ENCODE results near the gene ZFP42. TPM values are rescaled to one million over a fixed set of nuclear protein-coding genes. Genes with fewer than 3 reads are reported as not detected.
"Not testable (repeated sequence)": the region's sequence is repeated elsewhere in the genome, so short reads cannot be mapped to it uniquely, and the experiment has no call there.

ZFP42 gene
- total RNA-seq = not detected

- H3K27ac Mint-ChIP-seq = no peak within 1 kb of the TSS
- no peak within 1 kb of the TSS for H3K4me3 Mint-ChIP-seq
- CTCF ChIA-PET = no interaction called here
- peaks cover 2% of the 10 kb centered on the region for H3K36me3 Mint-ChIP-seq
- ATAC-seq = no peak
- peaks cover 2% of the 10 kb centered on the region for H3K27me3 Mint-ChIP-seq
- no peak for DNase-seq
- peaks cover 19% of the 10 kb centered on the region for H3K9me3 Mint-ChIP-seq (ENCODE audit: low read depth)
- H3K4me1 Mint-ChIP-seq = no peaks in the 10 kb centered on the region
These were observed at the start of gene ZFP42 for GRCh38 chr4:187995322-187996207. Gene ZFP42 (plus strand): TSS chr4:187995771. CDS start chr4:188002808, 7,037 bp downstream.

GRCh38 chr4:187961171-187961570 is 34.4 kb upstream of the ZFP42 start:
- Mint-ChIP-seq H3K4me1 (no peaks in the 10 kb centered on the region), H3K9me3 (ENCODE audit: low read depth) (peaks cover 12% of the 10 kb centered on the region), H3K27me3 (no peaks in the 10 kb centered on the region), H3K27ac (no peak overlapping the region), H3K36me3 (no peaks in the 10 kb centered on the region), H3K4me3 (no peak overlapping the region)
- ATAC-seq (no peak), DNase-seq (no peak)
- CTCF ChIA-PET = no interaction called here

- no peak for ATAC-seq
- CTCF ChIA-PET = no interaction called here
- Mint-ChIP-seq H3K9me3 (ENCODE audit: low read depth) (peaks cover 9% of the 10 kb centered on the region), H3K4me3 (no peak overlapping the region), H3K36me3 (no peaks in the 10 kb centered on the region), H3K4me1 (no peaks in the 10 kb centered on the region), H3K27me3 (no peaks in the 10 kb centered on the region), H3K27ac (no peak overlapping the region)
- DNase-seq = no peak
These were observed 33.6 kb upstream of the ZFP42 start for GRCh38 chr4:187961961-187962360.

- Mint-ChIP-seq H3K4me3 (no peak overlapping the region), H3K27me3 (no peaks in the 10 kb centered on the region), H3K4me1 (no peaks in the 10 kb centered on the region), H3K9me3 (ENCODE audit: low read depth) (peaks cover 7% of the 10 kb centered on the region), H3K36me3 (no peaks in the 10 kb centered on the region), H3K27ac (no peak overlapping the region)
- DNase-seq (no peak), ATAC-seq (no peak)
- CTCF ChIA-PET = no interaction called here
These were observed 32.6 kb upstream of the ZFP42 start for GRCh38 chr4:187962926-187963325.

GRCh38 chr4:187965726-187966125 is 29.8 kb upstream of the ZFP42 start:
- no peak for DNase-seq
- Mint-ChIP-seq H3K27me3 (no peaks in the 10 kb centered on the region), H3K4me1 (no peaks in the 10 kb centered on the region), H3K4me3 (no peak overlapping the region), H3K9me3 (ENCODE audit: low read depth) (peaks cover 3% of the 10 kb centered on the region), H3K36me3 (no peaks in the 10 kb centered on the region), H3K27ac (no peak overlapping the region)
- CTCF ChIA-PET = no interaction called here
- ATAC-seq = no peak

- no peak for ATAC-seq
- no peak overlapping the region for H3K4me3 Mint-ChIP-seq
- no peak for DNase-seq
- H3K27me3 Mint-ChIP-seq = no peaks in the 10 kb centered on the region
- no peaks in the 10 kb centered on the region for H3K36me3 Mint-ChIP-seq
- no peaks in the 10 kb centered on the region for H3K4me1 Mint-ChIP-seq
- no peak overlapping the region for H3K27ac Mint-ChIP-seq
- peaks cover 11% of the 10 kb centered on the region for H3K9me3 Mint-ChIP-seq (ENCODE audit: low read depth)
- CTCF ChIA-PET = interaction anchor here (0.7 kb wide), 1 partner anchor 465 kb away, joined by 3 read pairs; no protein-coding TSS in a partner anchor
These were observed 23.4 kb upstream of the ZFP42 start for GRCh38 chr4:187972135-187972534.

- CTCF ChIA-PET = no interaction called here
- H3K36me3 Mint-ChIP-seq = no peaks in the 10 kb centered on the region
- ATAC-seq (no peak), DNase-seq (no peak)
- peaks cover 13% of the 10 kb centered on the region for H3K9me3 Mint-ChIP-seq (ENCODE audit: low read depth)
- H3K4me3 Mint-ChIP-seq = no peak overlapping the region
- no peak overlapping the region for H3K27ac Mint-ChIP-seq
- H3K27me3 Mint-ChIP-seq = no peaks in the 10 kb centered on the region
- H3K4me1 Mint-ChIP-seq = no peaks in the 10 kb centered on the region
These were observed 11.8 kb upstream of the ZFP42 start for GRCh38 chr4:187983746-187984145.

- Mint-ChIP-seq H3K4me3 (no peak overlapping the region), H3K27ac (no peak overlapping the region), H3K9me3 (ENCODE audit: low read depth) (peaks cover 15% of the 10 kb centered on the region), H3K27me3 (peaks cover 2% of the 10 kb centered on the region), H3K36me3 (peaks cover 2% of the 10 kb centered on the region), H3K4me1 (no peaks in the 10 kb centered on the region)
- CTCF ChIA-PET = no interaction called here
- ATAC-seq = no peak
- DNase-seq = no peak
These were observed 2.6 kb upstream of the ZFP42 start for GRCh38 chr4:187992971-187993370.

GRCh38 chr4:187993827-187994226 is 1.7 kb upstream of the ZFP42 start:
- Mint-ChIP-seq H3K4me3 (no peak overlapping the region), H3K4me1 (no peaks in the 10 kb centered on the region), H3K9me3 (ENCODE audit: low read depth) (peaks cover 15% of the 10 kb centered on the region), H3K36me3 (peaks cover 2% of the 10 kb centered on the region), H3K27ac (no peak overlapping the region), H3K27me3 (peaks cover 2% of the 10 kb centered on the region)
- CTCF ChIA-PET = no interaction called here
- ATAC-seq (no peak), DNase-seq (no peak)

- peaks cover 19% of the 10 kb centered on the region for H3K9me3 Mint-ChIP-seq (ENCODE audit: low read depth)
- H3K36me3 Mint-ChIP-seq = peaks cover 2% of the 10 kb centered on the region
- H3K4me1 Mint-ChIP-seq = no peaks in the 10 kb centered on the region
- H3K27me3 Mint-ChIP-seq = peaks cover 2% of the 10 kb centered on the region
- DNase-seq (no peak), ATAC-seq (no peak)
- no peak overlapping the region for H3K4me3 Mint-ChIP-seq
- H3K27ac Mint-ChIP-seq = no peak overlapping the region
- CTCF ChIA-PET = no interaction called here
These were observed 1.1 kb downstream of the ZFP42 start for GRCh38 chr4:187996502-187997177.

GRCh38 chr4:187997991-187998390 is 2.4 kb downstream of the ZFP42 start:
- H3K27ac Mint-ChIP-seq, ATAC-seq, H3K4me1 Mint-ChIP-seq, H3K4me3 Mint-ChIP-seq, CTCF ChIA-PET, H3K36me3 Mint-ChIP-seq, H3K27me3 Mint-ChIP-seq, DNase-seq: not testable (repeated sequence)
- peaks cover 16% of the 10 kb centered on the region for H3K9me3 Mint-ChIP-seq (ENCODE audit: low read depth)

- Mint-ChIP-seq H3K4me3 (no peak overlapping the region), H3K4me1 (no peaks in the 10 kb centered on the region), H3K27ac (no peak overlapping the region), H3K27me3 (peaks cover 2% of the 10 kb centered on the region), H3K9me3 (ENCODE audit: low read depth) (peaks cover 11% of the 10 kb centered on the region), H3K36me3 (peaks cover 2% of the 10 kb centered on the region)
- DNase-seq = no peak
- no peak for ATAC-seq
- CTCF ChIA-PET = no interaction called here
These were observed 3.9 kb downstream of the ZFP42 start for GRCh38 chr4:187999406-187999932.

GRCh38 chr4:188002323-188002722 is 6.8 kb downstream of the ZFP42 start:
- CTCF ChIA-PET = no interaction called here
- Mint-ChIP-seq H3K27me3 (no peaks in the 10 kb centered on the region), H3K27ac (no peak overlapping the region), H3K9me3 (ENCODE audit: low read depth) (peaks cover 7% of the 10 kb centered on the region), H3K4me3 (no peak overlapping the region), H3K4me1 (no peaks in the 10 kb centered on the region), H3K36me3 (peaks cover 2% of the 10 kb centered on the region)
- ATAC-seq (no peak), DNase-seq (no peak)

GRCh38 chr4:188002751-188003150 is 7.2 kb downstream of the ZFP42 start:
- ATAC-seq (no peak), DNase-seq (no peak)
- H3K27me3 Mint-ChIP-seq = no peaks in the 10 kb centered on the region
- no peak overlapping the region for H3K4me3 Mint-ChIP-seq
- H3K36me3 Mint-ChIP-seq = no peaks in the 10 kb centered on the region
- H3K27ac Mint-ChIP-seq = no peak overlapping the region
- CTCF ChIA-PET = no interaction called here
- H3K9me3 Mint-ChIP-seq (ENCODE audit: low read depth) = peaks cover 4% of the 10 kb centered on the region
- H3K4me1 Mint-ChIP-seq = no peaks in the 10 kb centered on the region

Measured in activated CD8-positive, alpha-beta memory T cell treated with anti-CD3 and anti-CD28 coated beads, Interleukin-2, amount 10 ng/mL, durations not matched to agents 7 days and 5 days (primary cell).